ENCODE results near the gene KRTCAP2. TPM values are rescaled to one million over a fixed set of nuclear protein-coding genes. Genes with fewer than 3 reads are reported as not detected.
A peak's percentile ranks its signal among the peaks of the same experiment; 100 is the strongest.
"Not testable (repeated sequence)": the region's sequence is repeated elsewhere in the genome, so short reads cannot be mapped to it uniquely, and the experiment has no call there.

KRTCAP2 gene
- total RNA-seq, 1 donor from 2014 or later: 104 TPM

DNA sequence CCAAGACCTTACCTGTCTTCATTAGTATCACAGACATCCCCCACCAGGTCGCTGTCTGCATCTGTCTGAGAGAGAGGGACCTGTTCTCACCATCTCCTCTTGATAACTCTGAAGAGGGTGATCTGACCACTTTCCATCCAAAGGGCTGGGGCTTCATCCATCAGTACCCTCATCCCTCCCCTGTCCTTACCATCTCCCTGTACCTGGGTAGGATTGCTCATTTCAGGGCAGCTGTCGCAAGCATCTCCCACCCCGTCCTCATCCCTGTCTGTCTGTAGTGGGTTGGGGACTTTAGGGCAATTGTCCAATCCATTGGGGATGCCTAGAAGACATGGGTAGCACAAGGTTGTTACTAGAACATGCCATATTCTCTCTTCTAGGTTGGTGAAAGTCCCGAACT lies 26.7 kb upstream of the KRTCAP2 start:
- Histone ChIP-seq H3K4me3 (ENCODE audit: low read length in 3 of 3) (no peak overlapping the region), H3K27ac (ENCODE audit: low read depth, low read length) (no peak overlapping the region), H3K4me1 (ENCODE audit: control insufficient read depth in 3 of 3, insufficient read depth in 3 of 3, low read length in 3 of 3) (peaks cover 18 to 29% (median 20%) of the 10 kb centered on the region in 3 donors), H3K27me3 (ENCODE audit: control insufficient read depth in 3 of 3, insufficient read depth in 3 of 3, low read length in 3 of 3) (no peaks in the 10 kb centered on the region), H3K9ac (ENCODE audit: low read depth in 1 of 3, low read length in 3 of 3) (no peak overlapping the region), H3K9me3 (ENCODE audit: control insufficient read depth in 3 of 3, low read length in 3 of 3) (no peaks in the 10 kb centered on the region), H3K36me3 (ENCODE audit: control insufficient read depth in 3 of 3, insufficient read depth in 3 of 3, low read length in 3 of 3) (peaks cover 8 to 20% (median 14%) of the 10 kb centered on the region in 3 donors)

DNA sequence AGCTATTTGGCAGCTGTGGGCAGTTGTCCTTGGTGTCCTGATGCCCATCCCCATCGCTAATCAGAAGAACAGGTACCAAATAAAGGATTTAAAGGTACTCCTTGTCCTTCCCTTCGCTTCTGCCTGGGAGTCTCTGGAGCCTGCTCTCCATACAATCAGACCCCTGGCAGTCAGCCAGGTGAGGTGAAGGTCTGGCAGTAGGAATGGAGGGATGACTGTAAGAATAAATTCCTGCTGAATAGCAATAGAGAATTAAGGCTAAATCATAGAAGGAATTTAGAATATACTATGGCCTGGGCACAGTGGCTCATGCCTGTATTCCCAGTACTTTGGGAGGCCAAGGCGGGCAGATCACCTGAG lies 25.4 kb upstream of the KRTCAP2 start:
- no peaks in the 10 kb centered on the region for H3K9me3 ChIP-seq (ENCODE audit: control insufficient read depth in 3 of 3, low read length in 3 of 3)
- H3K27me3 ChIP-seq (ENCODE audit: control insufficient read depth in 3 of 3, insufficient read depth in 3 of 3, low read length in 3 of 3): peaks cover 0 to 4% (median 3%) of the 10 kb centered on the region in 3 donors
- peaks cover 8 to 16% (median 14%) of the 10 kb centered on the region in 3 donors for H3K36me3 ChIP-seq (ENCODE audit: control insufficient read depth in 3 of 3, insufficient read depth in 3 of 3, low read length in 3 of 3)
- no peak overlapping the region for H3K27ac ChIP-seq (ENCODE audit: low read depth, low read length)
- H3K4me1 ChIP-seq (ENCODE audit: control insufficient read depth in 3 of 3, insufficient read depth in 3 of 3, low read length in 3 of 3): peaks cover 31 to 42% (median 33%) of the 10 kb centered on the region in 3 donors
- no peak overlapping the region for H3K4me3 ChIP-seq (ENCODE audit: low read length in 3 of 3)
- H3K9ac ChIP-seq (ENCODE audit: low read depth in 1 of 3, low read length in 3 of 3): no peak overlapping the region

DNA sequence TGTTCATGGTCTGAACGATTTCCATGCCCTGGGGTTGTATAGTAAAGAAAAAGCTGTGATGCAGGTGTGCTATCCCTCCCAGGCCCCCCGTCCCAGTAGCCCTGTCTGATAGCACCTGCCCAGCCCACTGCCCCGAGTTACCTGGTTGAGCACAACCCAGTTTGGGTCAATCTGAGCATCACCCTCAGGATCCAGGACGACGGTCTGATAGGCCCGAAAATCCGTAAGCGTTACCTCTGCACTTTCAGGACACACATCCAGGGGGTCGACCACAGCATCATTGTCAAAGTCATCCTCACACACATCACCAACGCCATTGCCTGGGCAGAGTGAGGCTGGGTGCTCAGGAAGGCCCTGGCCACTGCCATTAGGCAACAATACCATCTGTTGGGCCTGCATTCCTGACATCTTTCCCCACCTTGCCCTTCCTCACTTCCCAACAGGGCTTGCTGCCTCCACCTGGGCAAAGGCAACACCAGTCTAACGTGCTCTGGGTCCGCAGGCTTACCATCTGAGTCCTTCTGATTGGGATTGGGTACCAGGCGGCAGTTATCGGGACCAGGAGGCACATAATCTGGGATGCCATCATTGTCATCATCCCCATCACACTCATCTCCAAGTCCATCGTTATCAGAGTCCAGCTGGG lies 24.9 kb upstream of the KRTCAP2 start:
- peak overlapping the region; percentile 82 for H3K27ac ChIP-seq (ENCODE audit: low read depth, low read length)
- no peaks in the 10 kb centered on the region for H3K9me3 ChIP-seq (ENCODE audit: control insufficient read depth in 3 of 3, low read length in 3 of 3)
- H3K27me3 ChIP-seq (ENCODE audit: control insufficient read depth in 3 of 3, insufficient read depth in 3 of 3, low read length in 3 of 3): peaks cover 0 to 4% (median 3%) of the 10 kb centered on the region in 3 donors
- peaks cover 8 to 16% (median 14%) of the 10 kb centered on the region in 3 donors for H3K36me3 ChIP-seq (ENCODE audit: control insufficient read depth in 3 of 3, insufficient read depth in 3 of 3, low read length in 3 of 3)
- H3K4me3 ChIP-seq (ENCODE audit: low read length in 3 of 3): no peak overlapping the region
- H3K4me1 ChIP-seq (ENCODE audit: control insufficient read depth in 3 of 3, insufficient read depth in 3 of 3, low read length in 3 of 3): peaks cover 35 to 47% (median 38%) of the 10 kb centered on the region in 3 donors
- peak overlapping the region in 1 of 3 donors; percentile 33 for H3K9ac ChIP-seq (ENCODE audit: low read depth in 1 of 3, low read length in 3 of 3)

DNA sequence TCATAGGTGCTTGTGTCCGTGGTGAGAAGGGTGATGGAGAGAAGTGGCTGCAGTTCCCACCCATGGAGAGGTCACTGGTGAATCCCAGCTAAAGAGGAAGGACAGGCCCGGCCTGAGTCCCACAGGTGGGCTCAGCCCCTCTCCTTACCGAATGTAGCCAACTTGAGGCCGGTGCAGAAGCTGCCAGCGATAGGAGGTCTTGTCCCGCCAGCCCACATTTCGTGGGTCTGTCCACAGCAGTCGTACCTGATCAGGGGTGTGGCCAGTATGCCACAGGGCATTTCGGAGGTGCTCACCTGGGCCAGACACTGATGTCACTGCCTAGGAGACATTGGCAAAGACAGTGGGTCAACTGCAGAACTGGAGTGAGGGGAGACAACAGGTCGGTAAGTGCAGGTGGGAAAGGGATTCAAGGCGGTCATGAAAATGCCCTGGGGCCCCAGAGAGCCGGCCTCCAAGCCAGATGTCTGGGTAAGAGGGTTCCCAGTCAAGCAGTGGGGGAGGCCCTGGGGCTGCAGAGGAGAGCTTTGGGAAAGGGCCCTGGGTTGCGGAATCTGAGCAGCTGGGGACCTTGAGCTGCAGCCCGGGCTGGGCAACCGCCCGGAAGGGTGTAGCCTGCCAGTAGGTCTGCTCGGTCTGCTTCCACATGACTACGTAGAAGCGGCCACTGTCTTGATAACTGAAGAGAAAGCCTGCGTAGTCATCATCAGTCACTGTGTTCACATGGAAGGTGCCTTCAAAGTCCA lies 24.0 kb upstream of the KRTCAP2 start:
- H3K4me1 ChIP-seq (ENCODE audit: control insufficient read depth in 3 of 3, insufficient read depth in 3 of 3, low read length in 3 of 3): peaks cover 36 to 49% (median 39%) of the 10 kb centered on the region in 3 donors
- peaks cover 0 to 4% (median 3%) of the 10 kb centered on the region in 3 donors for H3K27me3 ChIP-seq (ENCODE audit: control insufficient read depth in 3 of 3, insufficient read depth in 3 of 3, low read length in 3 of 3)
- no peak overlapping the region for H3K4me3 ChIP-seq (ENCODE audit: low read length in 3 of 3)
- H3K36me3 ChIP-seq (ENCODE audit: control insufficient read depth in 3 of 3, insufficient read depth in 3 of 3, low read length in 3 of 3): peaks cover 8 to 16% (median 14%) of the 10 kb centered on the region in 3 donors
- peak overlapping the region; percentile 82 for H3K27ac ChIP-seq (ENCODE audit: low read depth, low read length)
- no peaks in the 10 kb centered on the region for H3K9me3 ChIP-seq (ENCODE audit: control insufficient read depth in 3 of 3, low read length in 3 of 3)
- peak overlapping the region in 2 of 3 donors; percentile 25 to 33 for H3K9ac ChIP-seq (ENCODE audit: low read depth in 1 of 3, low read length in 3 of 3)

DNA sequence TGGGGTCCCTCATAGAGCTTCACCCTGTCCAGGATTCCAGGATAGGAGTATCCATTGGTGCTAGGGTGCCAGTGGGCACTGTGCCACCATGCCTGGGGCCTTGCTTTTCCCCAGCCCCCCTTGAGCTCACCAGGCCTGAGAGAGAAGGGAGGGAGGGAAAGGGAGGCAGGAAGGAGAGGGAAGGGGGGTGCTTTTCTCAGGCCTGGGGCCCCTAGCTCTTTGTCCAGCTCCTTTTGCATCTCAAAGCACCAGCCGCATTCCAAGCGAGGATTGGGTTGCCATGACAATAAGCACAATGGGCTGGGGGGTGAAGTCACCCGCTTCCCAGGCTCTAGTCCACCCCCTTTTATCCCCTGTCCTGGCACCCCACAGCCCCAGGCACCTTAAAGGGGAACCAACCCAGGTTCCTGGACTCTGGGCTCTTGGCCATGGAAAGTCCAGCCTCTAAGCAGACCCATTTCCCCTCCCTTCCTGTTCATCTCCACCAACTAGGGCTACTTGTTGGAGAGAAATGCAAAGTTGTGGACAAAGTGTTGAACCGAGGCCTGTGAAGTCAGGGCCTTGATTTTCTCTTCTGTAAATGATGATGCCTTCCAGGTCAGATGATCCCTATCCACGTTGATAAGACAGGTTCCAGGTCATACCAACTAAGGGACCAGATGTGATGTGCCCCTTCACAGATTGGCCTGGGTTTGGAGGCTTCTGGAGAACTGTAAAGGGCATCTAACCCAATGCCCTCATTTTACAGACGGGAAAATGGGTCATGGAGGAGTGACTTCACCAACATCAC lies 23.2 kb upstream of the KRTCAP2 start:
- peak overlapping the region; percentile 82 for H3K27ac ChIP-seq (ENCODE audit: low read depth, low read length)
- peaks cover 36 to 49% (median 39%) of the 10 kb centered on the region in 3 donors for H3K4me1 ChIP-seq (ENCODE audit: control insufficient read depth in 3 of 3, insufficient read depth in 3 of 3, low read length in 3 of 3)
- H3K9me3 ChIP-seq (ENCODE audit: control insufficient read depth in 3 of 3, low read length in 3 of 3): no peaks in the 10 kb centered on the region
- peaks cover 8 to 14% (median 14%) of the 10 kb centered on the region in 3 donors for H3K36me3 ChIP-seq (ENCODE audit: control insufficient read depth in 3 of 3, insufficient read depth in 3 of 3, low read length in 3 of 3)
- no peak overlapping the region for H3K4me3 ChIP-seq (ENCODE audit: low read length in 3 of 3)
- H3K9ac ChIP-seq (ENCODE audit: low read depth in 1 of 3, low read length in 3 of 3): peak overlapping the region in 2 of 3 donors; percentile 25 to 28
- peaks cover 0 to 4% (median 3%) of the 10 kb centered on the region in 3 donors for H3K27me3 ChIP-seq (ENCODE audit: control insufficient read depth in 3 of 3, insufficient read depth in 3 of 3, low read length in 3 of 3)

DNA sequence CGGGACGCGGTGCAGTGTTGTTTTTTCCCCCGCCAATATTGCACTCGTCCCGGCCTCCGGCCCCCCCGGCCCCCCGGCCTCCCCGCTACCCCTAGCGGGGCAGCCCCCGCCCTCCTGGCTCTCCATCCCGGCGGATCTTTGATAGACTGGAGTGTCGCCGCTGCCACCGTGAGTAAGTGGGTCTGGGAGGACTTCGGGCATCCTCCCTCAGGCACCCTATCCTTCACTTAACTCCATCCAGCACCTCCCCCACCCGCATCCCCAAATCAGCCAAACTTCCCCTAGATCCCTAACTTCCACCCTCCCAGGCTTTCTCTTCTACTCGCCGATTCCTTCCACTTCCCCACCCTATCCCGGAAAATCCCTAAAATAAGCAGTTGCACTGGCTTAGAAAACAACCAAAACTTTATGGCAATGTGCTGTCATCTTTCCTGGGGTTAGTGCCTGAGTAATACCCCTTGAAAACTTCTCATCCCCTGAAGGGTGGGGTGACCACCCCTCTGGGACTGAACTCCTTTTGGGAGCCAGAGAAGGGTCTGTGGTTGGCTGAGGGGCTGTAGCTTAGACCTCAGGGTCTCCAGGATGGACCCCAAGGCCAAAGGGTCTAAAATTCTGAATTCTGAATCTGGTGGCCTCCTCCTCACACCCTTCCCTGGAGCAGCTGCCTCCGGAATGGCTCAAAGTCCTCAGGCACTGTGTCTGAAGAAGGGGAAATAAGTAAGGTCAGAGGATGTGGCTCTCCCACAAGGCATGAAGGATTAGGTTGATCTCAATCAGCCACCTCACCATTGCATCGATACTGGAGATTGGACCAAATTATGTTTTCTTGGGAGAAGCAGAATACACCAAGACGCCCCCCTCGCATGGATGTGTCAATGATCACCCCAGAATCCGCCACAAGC lies 22.3 kb upstream of the KRTCAP2 start:
- Histone ChIP-seq H3K9ac (ENCODE audit: low read depth in 1 of 3, low read length in 3 of 3) (peak overlapping the region in 2 of 3 donors; percentile 11 to 35), H3K4me3 (ENCODE audit: low read length in 3 of 3) (no peak overlapping the region), H3K4me1 (ENCODE audit: control insufficient read depth in 3 of 3, insufficient read depth in 3 of 3, low read length in 3 of 3) (peaks cover 36 to 49% (median 39%) of the 10 kb centered on the region in 3 donors), H3K36me3 (ENCODE audit: control insufficient read depth in 3 of 3, insufficient read depth in 3 of 3, low read length in 3 of 3) (peaks cover 5 to 10% (median 8%) of the 10 kb centered on the region in 3 donors), H3K9me3 (ENCODE audit: control insufficient read depth in 3 of 3, low read length in 3 of 3) (no peaks in the 10 kb centered on the region), H3K27ac (ENCODE audit: low read depth, low read length) (peak overlapping the region; percentile 52), H3K27me3 (ENCODE audit: control insufficient read depth in 3 of 3, insufficient read depth in 3 of 3, low read length in 3 of 3) (peaks cover 0 to 4% (median 3%) of the 10 kb centered on the region in 3 donors)

DNA sequence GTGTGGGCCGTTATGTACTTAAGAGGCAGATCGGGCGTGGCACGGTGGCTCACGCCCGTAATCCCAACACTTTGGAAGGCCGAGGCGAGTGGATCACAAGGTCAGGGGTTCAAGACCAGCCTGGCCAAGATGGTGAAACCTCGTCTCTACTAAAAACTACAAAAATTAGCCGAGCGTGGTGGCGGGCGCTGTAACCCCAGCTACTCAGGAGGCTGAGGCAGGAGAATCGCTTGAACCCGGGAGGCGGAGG lies 20.8 kb upstream of the KRTCAP2 start:
- H3K4me3 ChIP-seq (ENCODE audit: low read length in 3 of 3): peak overlapping the region; percentile 74 to 77 (median 75)
- H3K9ac ChIP-seq (ENCODE audit: low read depth in 1 of 3, low read length in 3 of 3): peak overlapping the region; percentile 76 to 82 (median 79)
- peaks cover 36 to 49% (median 39%) of the 10 kb centered on the region in 3 donors for H3K4me1 ChIP-seq (ENCODE audit: control insufficient read depth in 3 of 3, insufficient read depth in 3 of 3, low read length in 3 of 3)
- not testable (repeated sequence) for H3K9me3 ChIP-seq (ENCODE audit: control insufficient read depth in 3 of 3, low read length in 3 of 3); H3K27me3 ChIP-seq (ENCODE audit: control insufficient read depth in 3 of 3, insufficient read depth in 3 of 3, low read length in 3 of 3); H3K36me3 ChIP-seq (ENCODE audit: control insufficient read depth in 3 of 3, insufficient read depth in 3 of 3, low read length in 3 of 3)
- peak overlapping the region; percentile 83 for H3K27ac ChIP-seq (ENCODE audit: low read depth, low read length)

DNA sequence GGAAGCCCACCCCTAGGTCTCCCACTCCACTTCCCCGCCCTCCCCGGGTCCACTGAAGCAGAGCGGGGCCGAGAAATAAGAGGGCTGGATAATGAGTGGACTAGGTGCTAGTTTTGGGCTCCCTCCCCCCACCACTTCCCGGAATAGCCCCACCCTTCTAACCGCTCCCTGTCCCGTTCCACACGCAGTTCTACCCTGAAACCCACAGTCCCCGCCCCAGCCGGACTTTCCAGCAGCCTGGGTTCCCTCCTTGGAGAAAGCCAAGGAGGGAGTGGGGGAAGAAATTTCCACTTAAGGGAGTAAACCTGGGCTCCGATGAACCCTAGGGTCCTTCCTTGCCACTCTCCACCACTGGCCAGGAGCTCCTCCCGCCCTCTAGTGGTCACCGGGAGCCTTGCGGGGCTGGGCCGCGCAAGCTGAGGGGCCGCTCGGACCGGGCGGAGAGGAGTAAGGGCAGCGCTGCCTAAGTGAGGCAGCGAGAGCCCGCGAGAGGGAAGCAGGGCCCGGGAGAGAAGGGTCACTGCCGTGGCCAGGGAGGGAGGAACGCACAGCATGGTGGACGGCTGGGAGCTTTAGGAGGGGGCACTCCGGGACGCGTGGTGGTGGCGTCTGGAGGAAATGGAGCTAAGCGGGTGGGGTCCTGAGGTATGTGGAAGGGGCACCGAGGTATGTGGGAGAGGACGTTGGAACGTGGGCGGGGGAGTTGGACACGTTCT lies 20.3 kb upstream of the KRTCAP2 start:
- peaks cover 36 to 49% (median 39%) of the 10 kb centered on the region in 3 donors for H3K4me1 ChIP-seq (ENCODE audit: control insufficient read depth in 3 of 3, insufficient read depth in 3 of 3, low read length in 3 of 3)
- peaks cover 5 to 10% (median 6%) of the 10 kb centered on the region in 3 donors for H3K36me3 ChIP-seq (ENCODE audit: control insufficient read depth in 3 of 3, insufficient read depth in 3 of 3, low read length in 3 of 3)
- H3K27me3 ChIP-seq (ENCODE audit: control insufficient read depth in 3 of 3, insufficient read depth in 3 of 3, low read length in 3 of 3): peaks cover 0 to 4% (median 3%) of the 10 kb centered on the region in 3 donors
- no peaks in the 10 kb centered on the region for H3K9me3 ChIP-seq (ENCODE audit: control insufficient read depth in 3 of 3, low read length in 3 of 3)
- peak overlapping the region; percentile 76 to 82 (median 79) for H3K9ac ChIP-seq (ENCODE audit: low read depth in 1 of 3, low read length in 3 of 3)
- H3K27ac ChIP-seq (ENCODE audit: low read depth, low read length): peak overlapping the region; percentile 83
- peak overlapping the region; percentile 71 to 77 (median 74) for H3K4me3 ChIP-seq (ENCODE audit: low read length in 3 of 3)

Measured in skeletal muscle tissue (tissue), 4 donors.